GM23338 (cell line): ENCODE results near the gene S100A14. TPM values are rescaled to one million over a fixed set of nuclear protein-coding genes. Genes with fewer than 3 reads are reported as not detected.

Experiments
- ATAC-seq: fragments of 200-7000 bp; cut with Tn5 transposase; 3 replicates; pipeline ENCODE4 v1.9.1; 2020
- DNase-seq: peaks from one replicate; pipeline ENCODE4 v3.0.0-alpha.2; 2015; ENCODE audit warnings: low spot score
- H2AFZ ChIP-seq: fragments of 200-600 bp; sonication (generic); 2 replicates; pipeline ENCODE4 v1.8.0; 2016; ENCODE audit warnings: antibody characterized with exemption, mild to moderate bottlenecking, moderate library complexity
- H3F3A ChIP-seq: fragments of 200-600 bp; sonication (generic); replicated peaks from 2 replicates; pipeline ENCODE4 v1.8.0; 2017; ENCODE audit warnings: antibody characterized with exemption, mixed run types, low read depth
- H3K27ac ChIP-seq: fragments of 200-600 bp; sonication (generic); 2 replicates; pipeline ENCODE4 v1.6.1; 2016; ENCODE audit warnings: low read depth
- H3K27me3 ChIP-seq: fragments of 200-600 bp; sonication (generic); 2 replicates; pipeline ENCODE4 v1.8.0; 2016; ENCODE audit warnings: mild to moderate bottlenecking, mixed run types, moderate library complexity; ENCODE audit not compliant: insufficient read depth
- H3K36me3 ChIP-seq: fragments of 200-600 bp; sonication (generic); 2 replicates; pipeline ENCODE4 v1.8.0; 2016; ENCODE audit warnings: mild to moderate bottlenecking; ENCODE audit not compliant: insufficient read depth
- H3K4me1 ChIP-seq: fragments of 200-600 bp; sonication (generic); 2 replicates; pipeline ENCODE4 v1.8.0; 2016; ENCODE audit warnings: mild to moderate bottlenecking, moderate library complexity; ENCODE audit not compliant: insufficient read depth
- H3K4me2 ChIP-seq: fragments of 200-600 bp; sonication (generic); 2 replicates; pipeline ENCODE4 v1.7.1; 2017; ENCODE audit warnings: mixed run types
- H3K4me3 ChIP-seq: fragments of 200-600 bp; sonication (generic); 2 replicates; pipeline ENCODE4 v1.6.1; 2016; ENCODE audit warnings: mixed run types
- H3K79me2 ChIP-seq: fragments of 200-600 bp; sonication (generic); replicated peaks from 2 replicates; pipeline ENCODE4 v1.8.0; 2017; ENCODE audit warnings: mild to moderate bottlenecking; ENCODE audit not compliant: insufficient read depth
- H3K9me2 ChIP-seq: fragments of 200-600 bp; sonication (generic); 2 replicates; pipeline ENCODE4 v1.8.0; 2017; ENCODE audit not compliant: insufficient read depth
- H4K20me1 ChIP-seq: fragments of 200-600 bp; sonication (generic); replicated peaks from 2 replicates; pipeline ENCODE4 v1.8.0; 2017; ENCODE audit warnings: mild to moderate bottlenecking; ENCODE audit not compliant: insufficient read depth
- H3K27ac Mint-ChIP-seq: 2 replicates; pipeline ENCODE4 v1.8.0; 2020; ENCODE audit warnings: inconsistent platforms, mild to moderate bottlenecking, moderate library complexity, mixed read lengths
- H3K27me3 Mint-ChIP-seq: 3 replicates; pipeline ENCODE4 v1.8.0; 2022; ENCODE audit warnings: low read depth, mild to moderate bottlenecking, moderate library complexity, mixed read lengths, inconsistent platforms; ENCODE audit not compliant: insufficient read depth, poor library complexity
- H3K36me3 Mint-ChIP-seq: 3 replicates; pipeline ENCODE4 v1.8.0; 2021; ENCODE audit warnings: low read depth, mild to moderate bottlenecking, inconsistent platforms, moderate library complexity, mixed read lengths
- H3K4me1 Mint-ChIP-seq: 3 replicates; pipeline ENCODE4 v1.8.0; 2020; ENCODE audit warnings: mild to moderate bottlenecking, inconsistent platforms, mixed read lengths
- H3K4me3 Mint-ChIP-seq: 3 replicates; pipeline ENCODE4 v1.8.0; 2021; ENCODE audit warnings: moderate library complexity, mild to moderate bottlenecking, inconsistent platforms, mixed read lengths
- H3K9me3 Mint-ChIP-seq: 3 replicates; pipeline ENCODE4 v1.8.0; 2020; ENCODE audit warnings: moderate library complexity, mild to moderate bottlenecking, inconsistent platforms, mixed read lengths
- CREB1 ChIP-seq: fragments of 250-450 bp; sonication (Bioruptor Pico); IDR thresholded peaks from 2 replicates; pipeline ENCODE4 v1.5.0; 2020; ENCODE audit warnings: low read depth, mild to moderate bottlenecking, moderate library complexity
- ZNF114 ChIP-seq: fragments of 250-450 bp; sonication (Bioruptor Pico); IDR thresholded peaks from 2 replicates; pipeline ENCODE4 v1.5.0; 2020; ENCODE audit warnings: mild to moderate bottlenecking, moderate library complexity
- polyA plus RNA-seq: library from polyadenylated mRNA; unstranded; fragments of >200 nt; fragmentation: Nextera tagmentation; extraction: Ambion mirVana; gene quantifications from 2 replicates; pipeline ENCODE4 v1.2.1, GENCODE V29; 2016
- total RNA-seq: library from RNA; depleted of rRNA; stranded (reverse); fragments of >200 nt; shearing (Covaris generic); gene quantifications from 2 replicates; pipeline ENCODE4 v1.2.3, GENCODE V29; 2014
- TF ChIP-seq, protein P1 (sequence below): fragments of 250-450 bp; sonication (Bioruptor Pico); IDR thresholded peaks from 2 replicates; pipeline ENCODE4 v1.5.0; 2020; ENCODE audit warnings: mild to moderate bottlenecking, moderate library complexity
- TF ChIP-seq, protein P2 (sequence below): IDR thresholded peaks from 2 replicates; pipeline ENCODE4 v1.6.1; 2016; ENCODE audit warnings: antibody characterized with exemption

S100A14 gene
- total and polyA plus RNA-seq, 2 experiments from 2014 or later, result 0.28 to 0.53 TPM

- Histone ChIP-seq H3K4me2 (peak overlapping the region; percentile 73), H3K9me2 (no peaks in the 10 kb centered on the region), H4K20me1 (no peaks in the 10 kb centered on the region), H3K4me1 (peaks cover 13% of the 10 kb centered on the region), H2AFZ (no peak overlapping the region), H3K27ac (peak overlapping the region; percentile 52; the same call in 1 of the 2 replicates), H3F3A (0 out of 2 replicates have a peak, but pooled peaks cover 14% of the 10 kb centered on the region), H3K4me3 (no peak overlapping the region), H3K36me3 (no peaks in the 10 kb centered on the region), H3K27me3 (no peaks in the 10 kb centered on the region), H3K79me2 (no peaks in the 10 kb centered on the region)
- no peaks in the 10 kb centered on the region for H3K36me3 Mint-ChIP-seq
- TF ChIP-seq CREB1 (CRISPR knock-in tag) (0 out of 2 replicates have a peak, but pooled peaks have one; percentile 9), ZNF114 (CRISPR knock-in tag) (no peak)
- TF ChIP-seq, protein P1, sequence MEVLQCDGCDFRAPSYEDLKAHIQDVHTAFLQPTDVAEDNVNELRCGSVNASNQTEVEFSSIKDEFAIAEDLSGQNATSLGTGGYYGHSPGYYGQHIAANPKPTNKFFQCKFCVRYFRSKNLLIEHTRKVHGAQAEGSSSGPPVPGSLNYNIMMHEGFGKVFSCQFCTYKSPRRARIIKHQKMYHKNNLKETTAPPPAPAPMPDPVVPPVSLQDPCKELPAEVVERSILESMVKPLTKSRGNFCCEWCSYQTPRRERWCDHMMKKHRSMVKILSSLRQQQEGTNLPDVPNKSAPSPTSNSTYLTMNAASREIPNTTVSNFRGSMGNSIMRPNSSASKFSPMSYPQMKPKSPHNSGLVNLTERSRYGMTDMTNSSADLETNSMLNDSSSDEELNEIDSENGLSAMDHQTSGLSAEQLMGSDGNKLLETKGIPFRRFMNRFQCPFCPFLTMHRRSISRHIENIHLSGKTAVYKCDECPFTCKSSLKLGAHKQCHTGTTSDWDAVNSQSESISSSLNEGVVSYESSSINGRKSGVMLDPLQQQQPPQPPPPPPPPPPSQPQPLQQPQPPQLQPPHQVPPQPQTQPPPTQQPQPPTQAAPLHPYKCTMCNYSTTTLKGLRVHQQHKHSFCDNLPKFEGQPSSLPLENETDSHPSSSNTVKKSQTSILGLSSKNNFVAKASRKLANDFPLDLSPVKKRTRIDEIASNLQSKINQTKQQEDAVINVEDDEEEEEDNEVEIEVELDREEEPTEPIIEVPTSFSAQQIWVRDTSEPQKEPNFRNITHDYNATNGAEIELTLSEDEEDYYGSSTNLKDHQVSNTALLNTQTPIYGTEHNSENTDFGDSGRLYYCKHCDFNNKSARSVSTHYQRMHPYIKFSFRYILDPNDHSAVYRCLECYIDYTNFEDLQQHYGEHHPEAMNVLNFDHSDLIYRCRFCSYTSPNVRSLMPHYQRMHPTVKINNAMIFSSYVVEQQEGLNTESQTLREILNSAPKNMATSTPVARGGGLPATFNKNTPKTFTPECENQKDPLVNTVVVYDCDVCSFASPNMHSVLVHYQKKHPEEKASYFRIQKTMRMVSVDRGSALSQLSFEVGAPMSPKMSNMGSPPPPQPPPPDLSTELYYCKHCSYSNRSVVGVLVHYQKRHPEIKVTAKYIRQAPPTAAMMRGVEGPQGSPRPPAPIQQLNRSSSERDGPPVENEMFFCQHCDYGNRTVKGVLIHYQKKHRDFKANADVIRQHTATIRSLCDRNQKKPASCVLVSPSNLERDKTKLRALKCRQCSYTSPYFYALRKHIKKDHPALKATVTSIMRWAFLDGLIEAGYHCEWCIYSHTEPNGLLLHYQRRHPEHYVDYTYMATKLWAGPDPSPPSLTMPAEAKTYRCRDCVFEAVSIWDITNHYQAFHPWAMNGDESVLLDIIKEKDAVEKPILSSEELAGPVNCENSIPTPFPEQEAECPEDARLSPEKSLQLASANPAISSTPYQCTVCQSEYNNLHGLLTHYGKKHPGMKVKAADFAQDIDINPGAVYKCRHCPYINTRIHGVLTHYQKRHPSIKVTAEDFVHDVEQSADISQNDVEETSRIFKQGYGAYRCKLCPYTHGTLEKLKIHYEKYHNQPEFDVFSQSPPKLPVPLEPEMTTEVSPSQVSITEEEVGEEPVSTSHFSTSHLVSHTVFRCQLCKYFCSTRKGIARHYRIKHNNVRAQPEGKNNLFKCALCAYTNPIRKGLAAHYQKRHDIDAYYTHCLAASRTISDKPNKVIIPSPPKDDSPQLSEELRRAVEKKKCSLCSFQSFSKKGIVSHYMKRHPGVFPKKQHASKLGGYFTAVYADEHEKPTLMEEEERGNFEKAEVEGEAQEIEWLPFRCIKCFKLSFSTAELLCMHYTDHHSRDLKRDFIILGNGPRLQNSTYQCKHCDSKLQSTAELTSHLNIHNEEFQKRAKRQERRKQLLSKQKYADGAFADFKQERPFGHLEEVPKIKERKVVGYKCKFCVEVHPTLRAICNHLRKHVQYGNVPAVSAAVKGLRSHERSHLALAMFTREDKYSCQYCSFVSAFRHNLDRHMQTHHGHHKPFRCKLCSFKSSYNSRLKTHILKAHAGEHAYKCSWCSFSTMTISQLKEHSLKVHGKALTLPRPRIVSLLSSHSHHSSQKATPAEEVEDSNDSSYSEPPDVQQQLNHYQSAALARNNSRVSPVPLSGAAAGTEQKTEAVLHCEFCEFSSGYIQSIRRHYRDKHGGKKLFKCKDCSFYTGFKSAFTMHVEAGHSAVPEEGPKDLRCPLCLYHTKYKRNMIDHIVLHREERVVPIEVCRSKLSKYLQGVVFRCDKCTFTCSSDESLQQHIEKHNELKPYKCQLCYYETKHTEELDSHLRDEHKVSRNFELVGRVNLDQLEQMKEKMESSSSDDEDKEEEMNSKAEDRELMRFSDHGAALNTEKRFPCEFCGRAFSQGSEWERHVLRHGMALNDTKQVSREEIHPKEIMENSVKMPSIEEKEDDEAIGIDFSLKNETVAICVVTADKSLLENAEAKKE (CRISPR knock-in tag), result peak; percentile 92
- TF ChIP-seq, protein P2, sequence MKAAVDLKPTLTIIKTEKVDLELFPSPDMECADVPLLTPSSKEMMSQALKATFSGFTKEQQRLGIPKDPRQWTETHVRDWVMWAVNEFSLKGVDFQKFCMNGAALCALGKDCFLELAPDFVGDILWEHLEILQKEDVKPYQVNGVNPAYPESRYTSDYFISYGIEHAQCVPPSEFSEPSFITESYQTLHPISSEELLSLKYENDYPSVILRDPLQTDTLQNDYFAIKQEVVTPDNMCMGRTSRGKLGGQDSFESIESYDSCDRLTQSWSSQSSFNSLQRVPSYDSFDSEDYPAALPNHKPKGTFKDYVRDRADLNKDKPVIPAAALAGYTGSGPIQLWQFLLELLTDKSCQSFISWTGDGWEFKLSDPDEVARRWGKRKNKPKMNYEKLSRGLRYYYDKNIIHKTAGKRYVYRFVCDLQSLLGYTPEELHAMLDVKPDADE, result peak; percentile 77
- peaks cover 8% of the 10 kb centered on the region for H3K27me3 Mint-ChIP-seq
- peak overlapping the region; percentile 41; the same call in 1 of the 3 replicates for H3K4me3 Mint-ChIP-seq
- no peaks in the 10 kb centered on the region for H3K9me3 Mint-ChIP-seq
- ATAC-seq (peak; percentile 99), DNase-seq (peak; percentile 93)
- H3K4me1 Mint-ChIP-seq, result peaks cover 18% of the 10 kb centered on the region
- H3K27ac Mint-ChIP-seq, result peak overlapping the region; percentile 86
Observed at GRCh38 chr1:153598309-153599172, 17.6 kb downstream of the S100A14 start.
